AG04450 (cell line): Measurements from ENCODE around the gene EXOC5. TPM values are rescaled to one million over a fixed set of nuclear protein-coding genes. Genes with fewer than 3 reads are reported as not detected.
A peak's percentile ranks its signal among the peaks of the same experiment; 100 is the strongest.

Experiments
- CTCF ChIA-PET: fragments of 300-600, 350-600 bp; formaldehyde crosslinking; extraction: SDS; loops from one replicate; lab custom pipeline; 2022; ENCODE audit warnings: antibody characterized with exemption, inconsistent platforms; lab: Charles Lee
- POLR2A ChIA-PET: fragments of 350-600 bp; formaldehyde crosslinking; extraction: SDS; loops from one replicate; lab custom pipeline; 2021; ENCODE audit warnings: antibody characterized with exemption, inconsistent platforms; lab: Yijun Ruan, JAX
- DNase-seq: peaks from one replicate; pipeline ENCODE4 v3.0.0-alpha.2; 2011; ENCODE audit warnings: low read depth, low spot score
- H3K27ac ChIP-seq: one replicate; pipeline ENCODE4 v1.5.1; 2012; ENCODE audit warnings: low read depth, low read length, control low read depth
- H3K27me3 ChIP-seq: one replicate; pipeline ENCODE4 v1.6.0; 2012; ENCODE audit warnings: low read length; ENCODE audit not compliant: control insufficient read depth, insufficient read depth
- H3K4me3 ChIP-seq: 2 replicates; pipeline ENCODE4 v1.5.1; 2011; ENCODE audit warnings: mild to moderate bottlenecking, low read depth, low read length, control low read depth
- H3K9me3 ChIP-seq: 2 replicates; pipeline ENCODE4 v1.5.1; 2012; ENCODE audit warnings: low read length; ENCODE audit not compliant: control insufficient read depth, insufficient read depth
- CTCF ChIP-seq: IDR thresholded peaks from 2 replicates; pipeline ENCODE4 v1.5.1; 2011; ENCODE audit warnings: low read depth, low read length, control low read depth, inconsistent platforms
- polyA plus RNA-seq: library from polyadenylated mRNA; depleted of rRNA; stranded (reverse); fragments of >200 nt; gene quantifications from 2 replicates; pipeline ENCODE4 v1.2.3, GENCODE V29; 2011

EXOC5 gene
- polyA plus RNA-seq, 1 experiment: 71.6 TPM

GRCh38 chr14:57274551-57274950, 5.8 kb upstream of the EXOC5 start:
- no peaks in the 10 kb centered on the region for H3K27me3 ChIP-seq

GRCh38 chr14:57273236-57273635, 4.5 kb upstream of the EXOC5 start:
- POLR2A ChIA-PET: no interaction called here
- no peaks in the 10 kb centered on the region for H3K27me3 ChIP-seq
- TF ChIP-seq CTCF: no peak
- H3K4me3 ChIP-seq: no peak overlapping the region
- CTCF ChIA-PET: no interaction called here
- H3K27ac ChIP-seq: no peak overlapping the region
- no peaks in the 10 kb centered on the region for H3K9me3 ChIP-seq
- no peak for DNase-seq

More at GRCh38 chr14:57274551-57274950, 5.8 kb upstream of the EXOC5 start:
- Histone ChIP-seq H3K27ac (no peak overlapping the region), H3K4me3 (no peak overlapping the region), H3K9me3 (no peaks in the 10 kb centered on the region)
- CTCF ChIA-PET: interaction anchor here (1.2 kb wide), 1 partner anchor 784 kb away, joined by 3 read pairs; no protein-coding TSS in a partner anchor
- POLR2A ChIA-PET: no interaction called here
- no peak for TF ChIP-seq CTCF
- DNase-seq: no peak

GRCh38 chr14:57266065-57266464, 2.6 kb downstream of the EXOC5 start:
- ChIA-PET POLR2A (no interaction called here), CTCF (interaction anchor here (1.2 kb wide), 1 partner anchor 29 kb away, joined by 3 read pairs; no protein-coding TSS in a partner anchor)
- no peaks in the 10 kb centered on the region for H3K27me3 ChIP-seq
- no peaks in the 10 kb centered on the region for H3K9me3 ChIP-seq
- TF ChIP-seq CTCF: no peak
- peak overlapping the region; percentile 23 for H3K4me3 ChIP-seq
- no peak for DNase-seq
- H3K27ac ChIP-seq: no peak overlapping the region

GRCh38 chr14:57262117-57262516, 6.6 kb downstream of the EXOC5 start:
- H3K4me3 ChIP-seq: no peak overlapping the region
- TF ChIP-seq CTCF: no peak
- DNase-seq: no peak
- no peaks in the 10 kb centered on the region for H3K27me3 ChIP-seq
- H3K9me3 ChIP-seq: no peaks in the 10 kb centered on the region
- CTCF ChIA-PET: no interaction called here
- no peak overlapping the region for H3K27ac ChIP-seq
- POLR2A ChIA-PET: no interaction called here

- Histone ChIP-seq H3K27ac (no peak overlapping the region), H3K4me3 (no peak overlapping the region), H3K9me3 (no peaks in the 10 kb centered on the region), H3K27me3 (no peaks in the 10 kb centered on the region)
- no peak for DNase-seq
- CTCF ChIA-PET: no interaction called here
- TF ChIP-seq CTCF: no peak
- POLR2A ChIA-PET: no interaction called here
Measured at GRCh38 chr14:57261604-57262003, 7.1 kb downstream of the EXOC5 start.
